Stimulated activated effector memory CD8-positive, alpha-beta T cell treated with anti-CD3 and anti-CD28 coated beads, Interleukin-12 subunit alpha, Interleukin-12 subunit beta, amount 100 ng/mL, for 72 hours (primary cell): ENCODE data around the gene ANGPTL1.

ENCODE experiments used
- ATAC-seq: fragments of 150-1000 bp; cut with Tn5 transposase; 2 replicates; pipeline ENCODE4 v1.10.0; 2021
- DNase-seq, 2 donors: peaks; one replicate each; pipeline ENCODE4 v3.0.0; 2021 to 2022; ENCODE audit warnings: low spot score in 2 of 2
- H3K27ac Mint-ChIP-seq: one replicate; pipeline ENCODE4 v1.8.0; 2022; ENCODE audit warnings: mild to moderate bottlenecking, mixed read lengths
- H3K36me3 Mint-ChIP-seq: one replicate; pipeline ENCODE4 v1.8.0; 2022; ENCODE audit warnings: mild to moderate bottlenecking, mixed read lengths
- H3K4me1 Mint-ChIP-seq: one replicate; pipeline ENCODE4 v1.8.0; 2022; ENCODE audit warnings: mixed read lengths
- H3K4me3 Mint-ChIP-seq: one replicate; pipeline ENCODE4 v1.8.0; 2022; ENCODE audit warnings: mild to moderate bottlenecking, mixed read lengths
- H3K9me3 Mint-ChIP-seq: one replicate; pipeline ENCODE4 v1.8.0; 2022; ENCODE audit warnings: mixed read lengths

The ANGPTL1 gene, protein sequence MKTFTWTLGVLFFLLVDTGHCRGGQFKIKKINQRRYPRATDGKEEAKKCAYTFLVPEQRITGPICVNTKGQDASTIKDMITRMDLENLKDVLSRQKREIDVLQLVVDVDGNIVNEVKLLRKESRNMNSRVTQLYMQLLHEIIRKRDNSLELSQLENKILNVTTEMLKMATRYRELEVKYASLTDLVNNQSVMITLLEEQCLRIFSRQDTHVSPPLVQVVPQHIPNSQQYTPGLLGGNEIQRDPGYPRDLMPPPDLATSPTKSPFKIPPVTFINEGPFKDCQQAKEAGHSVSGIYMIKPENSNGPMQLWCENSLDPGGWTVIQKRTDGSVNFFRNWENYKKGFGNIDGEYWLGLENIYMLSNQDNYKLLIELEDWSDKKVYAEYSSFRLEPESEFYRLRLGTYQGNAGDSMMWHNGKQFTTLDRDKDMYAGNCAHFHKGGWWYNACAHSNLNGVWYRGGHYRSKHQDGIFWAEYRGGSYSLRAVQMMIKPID

GRCh38 chr1:178870944-178871343 is at the start of gene ANGPTL1:
ANGPTL1 (minus strand) TSS chr1:178871077; CDS start chr1:178865776, 5,301 bp downstream.
- Mint-ChIP-seq H3K27ac (no peak within 1 kb of the TSS), H3K9me3 (no peaks in the 10 kb centered on the region), H3K36me3 (no peaks in the 10 kb centered on the region), H3K4me3 (no peak within 1 kb of the TSS), H3K4me1 (peaks cover 5% of the 10 kb centered on the region)
- ATAC-seq (no peak), DNase-seq (no peak)

GRCh38 chr1:178919581-178919980 is 48.7 kb upstream of the ANGPTL1 start:
- ATAC-seq, result no peak
- no peak overlapping the region for H3K27ac Mint-ChIP-seq
- H3K4me3 Mint-ChIP-seq, result no peak overlapping the region
- no peaks in the 10 kb centered on the region for H3K36me3 Mint-ChIP-seq
- H3K4me1 Mint-ChIP-seq, result no peaks in the 10 kb centered on the region
- DNase-seq, result no peak
- H3K9me3 Mint-ChIP-seq, result no peaks in the 10 kb centered on the region

DNA sequence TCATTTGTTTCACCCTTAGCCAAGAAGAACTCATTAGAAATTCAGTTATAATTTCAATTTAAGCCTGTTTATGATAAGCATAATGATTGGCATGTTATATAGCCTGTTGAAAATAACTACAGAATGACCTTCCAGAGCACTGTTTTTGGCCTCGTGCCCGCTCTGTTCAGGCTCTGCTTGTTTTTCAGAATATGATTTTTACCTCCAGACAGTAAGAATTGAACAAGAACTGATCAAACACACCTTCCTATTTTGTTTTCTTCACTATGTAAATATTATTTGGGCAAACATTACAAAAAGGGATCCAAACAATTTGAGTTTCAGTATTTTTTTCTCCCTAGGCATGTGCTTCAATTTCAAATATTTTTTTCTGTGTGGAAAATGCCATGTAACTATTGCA is 48.1 kb upstream of the ANGPTL1 start:
- Mint-ChIP-seq H3K4me1 (no peaks in the 10 kb centered on the region), H3K9me3 (no peaks in the 10 kb centered on the region), H3K27ac (no peak overlapping the region), H3K36me3 (no peaks in the 10 kb centered on the region), H3K4me3 (no peak overlapping the region)
- ATAC-seq (no peak), DNase-seq (no peak)

DNA sequence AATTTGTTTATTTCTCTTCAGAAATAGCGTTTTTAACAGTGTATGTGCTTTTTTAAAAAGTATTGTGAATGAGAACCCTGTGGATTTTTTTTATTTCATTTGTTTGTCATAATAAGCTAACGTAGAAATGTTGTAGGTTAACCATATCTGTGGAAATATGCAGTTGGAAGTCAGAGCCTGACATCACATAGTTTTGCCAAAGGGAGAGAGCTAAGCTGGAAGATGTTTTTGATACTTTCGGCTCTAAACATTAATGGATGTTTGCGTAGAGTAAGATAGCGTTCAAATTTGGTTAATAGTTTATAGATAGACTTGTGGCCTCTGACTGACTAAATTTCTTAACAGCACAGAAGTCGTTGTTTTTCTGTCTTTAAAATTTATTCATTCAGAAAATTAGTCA is 47.4 kb upstream of the ANGPTL1 start:
- DNase-seq (no peak), ATAC-seq (no peak)
- Mint-ChIP-seq H3K36me3 (no peaks in the 10 kb centered on the region), H3K9me3 (no peaks in the 10 kb centered on the region), H3K4me3 (no peak overlapping the region), H3K4me1 (no peaks in the 10 kb centered on the region), H3K27ac (no peak overlapping the region)

DNA sequence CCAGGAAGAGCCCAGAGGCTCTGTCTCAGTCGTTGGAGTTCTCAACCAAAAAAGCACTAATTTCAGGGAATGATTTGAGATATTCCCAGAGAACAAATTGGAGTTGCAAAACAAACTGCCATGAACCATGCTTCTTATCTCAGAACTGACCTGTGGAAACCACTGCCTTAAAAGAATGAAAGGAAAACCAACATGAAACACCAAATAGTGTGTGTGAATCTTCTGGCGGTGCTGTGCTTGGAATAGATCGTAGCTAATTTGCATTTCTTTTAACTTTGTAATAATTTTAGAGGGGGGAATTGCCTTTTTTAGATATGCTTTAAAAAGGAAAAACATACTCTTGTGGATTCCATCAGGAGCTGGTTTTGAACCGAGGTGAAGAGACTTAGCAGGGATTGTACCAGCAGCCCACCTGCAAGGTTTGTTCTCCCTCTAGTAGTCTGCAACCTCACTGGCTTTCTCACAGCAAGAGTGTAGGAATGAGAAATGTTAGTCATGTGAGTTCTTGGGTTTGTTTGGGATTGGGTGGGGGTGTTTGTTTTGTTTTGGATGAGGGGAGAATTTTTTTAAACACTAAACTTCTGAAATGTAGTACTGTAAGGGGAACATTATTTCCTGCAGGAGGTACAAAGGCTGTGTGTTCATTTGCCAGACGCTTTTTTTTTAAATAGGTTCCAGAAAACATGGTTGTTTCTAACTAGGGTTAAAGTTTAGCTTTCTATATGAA is 45.7 kb upstream of the ANGPTL1 start:
- no peaks in the 10 kb centered on the region for H3K36me3 Mint-ChIP-seq
- H3K4me3 Mint-ChIP-seq, result no peak overlapping the region
- no peak for DNase-seq
- ATAC-seq, result no peak
- no peaks in the 10 kb centered on the region for H3K9me3 Mint-ChIP-seq
- no peak overlapping the region for H3K27ac Mint-ChIP-seq
- H3K4me1 Mint-ChIP-seq, result no peaks in the 10 kb centered on the region

GRCh38 chr1:178912597-178912996 is 41.7 kb upstream of the ANGPTL1 start:
- DNase-seq, result no peak
- Mint-ChIP-seq H3K9me3 (no peaks in the 10 kb centered on the region), H3K4me1 (no peaks in the 10 kb centered on the region), H3K27ac (no peak overlapping the region), H3K36me3 (no peaks in the 10 kb centered on the region), H3K4me3 (no peak overlapping the region)
- no peak for ATAC-seq

DNA sequence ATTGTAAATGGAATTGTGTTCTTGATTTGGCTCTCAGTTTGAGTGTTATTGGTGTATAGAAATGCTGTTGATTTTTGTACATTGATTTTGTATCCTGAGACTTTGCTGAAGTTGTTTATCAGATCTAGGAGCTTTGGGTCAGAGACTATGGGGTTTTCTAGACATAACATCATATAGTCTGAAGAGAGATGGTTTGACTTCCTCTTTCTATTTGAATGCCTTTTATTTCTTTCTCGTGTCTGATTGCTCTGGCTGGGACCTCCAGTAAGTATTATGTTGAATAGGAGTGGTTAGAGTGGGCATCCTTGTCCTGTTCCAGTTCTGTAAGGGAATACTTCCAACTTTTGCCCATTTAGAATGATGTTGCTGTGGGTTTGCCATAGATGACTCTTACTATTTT is 39.1 kb upstream of the ANGPTL1 start:
- ATAC-seq (no peak), DNase-seq (no peak)
- H3K27ac Mint-ChIP-seq, result no peak overlapping the region
- H3K36me3 Mint-ChIP-seq, result no peaks in the 10 kb centered on the region
- H3K9me3 Mint-ChIP-seq, result no peaks in the 10 kb centered on the region
- no peak overlapping the region for H3K4me3 Mint-ChIP-seq
- no peaks in the 10 kb centered on the region for H3K4me1 Mint-ChIP-seq

DNA sequence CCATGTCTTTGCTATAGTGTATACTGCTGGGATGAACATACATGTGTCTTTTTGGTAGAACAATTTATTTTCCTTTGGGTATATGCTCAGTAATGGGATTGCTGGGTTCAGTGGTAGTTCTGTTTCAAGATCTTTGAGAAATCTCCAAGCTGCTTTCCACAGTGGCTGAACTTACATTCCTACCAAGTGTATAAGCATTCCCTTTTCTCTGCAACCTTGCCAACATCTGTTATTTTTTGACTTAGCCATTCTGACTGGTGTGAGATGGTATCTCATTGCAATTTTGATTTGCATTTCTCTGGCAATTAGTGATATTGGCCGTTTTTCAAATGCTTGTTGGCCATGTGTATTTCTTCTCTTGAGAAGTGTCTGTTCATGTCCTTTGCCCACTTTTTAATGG is 37.5 kb upstream of the ANGPTL1 start:
- no peaks in the 10 kb centered on the region for H3K36me3 Mint-ChIP-seq
- DNase-seq (no peak), ATAC-seq (no peak)
- H3K27ac Mint-ChIP-seq, result no peak overlapping the region
- H3K9me3 Mint-ChIP-seq, result no peaks in the 10 kb centered on the region
- no peaks in the 10 kb centered on the region for H3K4me1 Mint-ChIP-seq
- no peak overlapping the region for H3K4me3 Mint-ChIP-seq

DNA sequence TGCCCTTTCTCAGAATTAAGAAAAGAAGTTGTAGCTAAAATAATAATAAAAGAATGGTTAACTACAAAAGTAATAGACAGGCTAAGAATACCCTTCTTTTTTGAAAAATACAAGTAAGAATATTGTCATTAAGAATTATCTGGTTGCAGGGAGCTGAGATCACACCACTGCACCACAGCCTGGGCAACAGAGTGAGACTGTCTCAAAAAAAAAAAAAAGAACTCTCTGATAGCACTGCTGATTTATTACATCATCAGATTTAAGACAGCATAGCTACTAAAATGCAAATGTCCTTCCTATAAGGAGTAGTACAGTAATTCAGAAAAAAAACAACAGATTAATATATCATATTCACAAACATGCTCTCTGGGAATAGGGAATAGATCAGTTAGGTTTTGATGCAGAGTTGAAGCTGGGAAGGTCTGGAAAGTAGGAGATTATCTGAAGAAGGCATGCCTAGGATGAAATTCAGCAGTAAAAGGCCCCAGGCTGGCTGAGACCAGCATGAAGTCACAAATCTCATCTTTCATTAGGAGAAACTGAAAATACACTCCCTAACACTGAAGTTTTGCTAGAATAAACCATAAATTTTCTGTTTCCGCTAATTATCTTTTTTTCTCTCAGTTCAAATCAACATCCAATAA is 30.7 kb upstream of the ANGPTL1 start:
- ATAC-seq, result no peak
- Mint-ChIP-seq H3K9me3 (no peaks in the 10 kb centered on the region), H3K36me3 (no peaks in the 10 kb centered on the region), H3K4me3 (no peak overlapping the region), H3K27ac (no peak overlapping the region), H3K4me1 (no peaks in the 10 kb centered on the region)
- DNase-seq, result no peak

DNA sequence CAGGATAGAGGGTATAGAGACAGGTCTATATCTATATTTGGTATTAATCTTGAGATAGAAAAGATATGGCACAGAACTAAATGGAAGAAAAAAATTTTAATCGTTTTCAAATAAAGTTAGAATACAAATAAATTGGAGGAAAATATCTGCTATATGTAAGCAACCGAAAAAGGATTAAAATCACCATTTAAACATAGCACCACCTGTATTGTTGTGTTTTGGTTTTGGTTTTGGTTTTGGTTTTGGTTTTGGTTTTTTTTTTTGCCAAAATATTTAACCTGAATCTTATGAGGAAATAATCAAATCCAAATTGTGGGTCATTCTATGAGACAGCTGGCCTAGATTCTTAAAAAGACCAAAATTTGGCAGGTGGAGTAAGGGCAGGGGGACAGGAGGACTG is 28.5 kb upstream of the ANGPTL1 start:
- no peak overlapping the region for H3K4me3 Mint-ChIP-seq
- no peak for ATAC-seq
- H3K9me3 Mint-ChIP-seq, result peaks cover 3% of the 10 kb centered on the region

DNA sequence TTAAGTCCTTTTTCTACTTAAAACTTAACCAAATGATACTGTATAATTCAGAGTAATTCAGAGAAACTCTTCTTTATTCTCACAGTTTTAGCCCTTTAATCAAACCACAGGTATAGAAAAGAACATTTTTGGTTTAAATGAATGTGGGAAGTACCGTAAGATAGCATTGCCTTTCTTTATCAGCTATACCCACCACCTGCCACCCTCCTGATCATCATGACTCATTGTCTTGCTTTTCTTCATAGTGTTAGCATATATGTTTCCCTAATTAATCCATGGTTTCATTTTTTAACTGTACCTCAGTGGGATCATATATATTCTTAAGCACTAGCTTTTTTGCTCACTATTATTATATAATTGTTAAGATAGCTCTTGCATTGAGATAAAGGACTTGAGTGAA is 27.5 kb upstream of the ANGPTL1 start:
- no peak for DNase-seq

More for the DNA sequence above, 28.5 kb upstream of the ANGPTL1 start:
- Mint-ChIP-seq H3K4me1 (no peaks in the 10 kb centered on the region), H3K36me3 (no peaks in the 10 kb centered on the region), H3K27ac (no peak overlapping the region)
- DNase-seq, result no peak

DNA sequence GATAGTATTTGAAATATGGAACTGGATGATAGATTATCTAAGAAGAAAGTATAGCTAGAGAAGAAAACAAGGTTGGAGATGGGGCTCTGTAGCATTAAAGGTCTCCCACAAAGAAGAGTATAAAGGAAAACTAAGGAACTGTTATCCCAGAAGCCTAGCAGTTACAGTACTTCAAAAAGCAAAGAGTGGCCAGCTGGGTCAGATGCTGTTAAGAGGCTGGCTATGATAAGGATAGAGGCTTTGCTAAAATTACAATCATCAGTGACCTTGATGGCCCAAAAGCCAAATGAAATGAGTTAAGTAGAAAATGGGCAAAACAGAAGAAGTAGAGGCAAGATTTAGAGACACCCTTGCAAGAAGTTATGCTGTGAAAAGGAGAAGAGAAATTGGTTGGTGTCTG is 25.1 kb upstream of the ANGPTL1 start:
- H3K36me3 Mint-ChIP-seq, result no peaks in the 10 kb centered on the region
- ATAC-seq (no peak), DNase-seq (no peak)
- H3K27ac Mint-ChIP-seq, result no peak overlapping the region
- H3K4me1 Mint-ChIP-seq, result no peaks in the 10 kb centered on the region
- H3K9me3 Mint-ChIP-seq, result peaks cover 3% of the 10 kb centered on the region
- no peak overlapping the region for H3K4me3 Mint-ChIP-seq

More for the DNA sequence above, 27.5 kb upstream of the ANGPTL1 start:
- no peak overlapping the region for H3K4me3 Mint-ChIP-seq
- H3K36me3 Mint-ChIP-seq, result no peaks in the 10 kb centered on the region
- H3K9me3 Mint-ChIP-seq, result peaks cover 3% of the 10 kb centered on the region
- no peaks in the 10 kb centered on the region for H3K4me1 Mint-ChIP-seq
- ATAC-seq, result no peak
- H3K27ac Mint-ChIP-seq, result no peak overlapping the region

DNA sequence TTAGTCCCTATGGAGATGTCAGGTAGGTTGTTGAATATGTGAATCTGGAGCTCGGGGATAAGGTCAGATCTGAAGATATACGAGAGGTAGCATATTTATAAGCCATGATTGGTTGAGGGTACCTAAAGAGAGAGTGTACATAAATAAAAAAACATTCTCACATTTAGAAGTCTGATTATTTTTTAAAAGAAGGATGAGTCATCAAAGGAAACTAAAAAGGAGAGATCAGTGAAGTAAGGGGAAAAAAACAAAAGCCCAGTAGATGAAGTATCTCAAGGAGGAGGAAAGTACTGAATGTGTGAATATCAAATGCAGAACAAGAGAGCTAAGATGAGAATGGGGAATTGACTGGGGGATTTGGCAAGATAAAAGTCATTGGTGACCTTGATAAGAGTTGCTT is 15.7 kb upstream of the ANGPTL1 start:
- Mint-ChIP-seq H3K9me3 (no peaks in the 10 kb centered on the region), H3K4me3 (no peak overlapping the region), H3K36me3 (no peaks in the 10 kb centered on the region), H3K4me1 (no peaks in the 10 kb centered on the region), H3K27ac (no peak overlapping the region)
- DNase-seq (no peak), ATAC-seq (no peak)

GRCh38 chr1:178885869-178886268 is 15.0 kb upstream of the ANGPTL1 start:
- H3K27ac Mint-ChIP-seq, result no peak overlapping the region
- H3K4me1 Mint-ChIP-seq, result no peaks in the 10 kb centered on the region
- no peaks in the 10 kb centered on the region for H3K9me3 Mint-ChIP-seq
- H3K4me3 Mint-ChIP-seq, result no peak overlapping the region
- no peaks in the 10 kb centered on the region for H3K36me3 Mint-ChIP-seq
- ATAC-seq, result no peak
- DNase-seq, result no peak

DNA sequence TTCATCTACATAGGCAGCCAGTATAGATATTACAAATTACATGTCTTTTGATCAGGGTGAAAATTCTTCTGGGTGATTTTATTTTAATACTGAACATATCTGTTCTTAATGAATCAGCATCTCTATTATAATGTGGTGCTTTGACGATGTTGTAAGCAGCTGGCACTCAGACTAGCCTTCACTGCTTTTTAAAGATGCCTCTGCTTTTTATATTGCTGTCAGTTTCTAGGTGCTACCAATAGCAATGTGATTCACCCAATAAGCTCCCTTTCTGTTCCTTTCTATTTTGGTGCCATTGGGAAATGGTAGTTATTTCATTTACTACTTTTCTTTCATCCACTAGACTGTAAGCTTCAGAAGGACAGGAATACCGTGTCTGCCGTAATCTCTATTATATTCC is 11.1 kb upstream of the ANGPTL1 start:
- no peak overlapping the region for H3K4me3 Mint-ChIP-seq
- ATAC-seq (no peak), DNase-seq (no peak)
- no peaks in the 10 kb centered on the region for H3K4me1 Mint-ChIP-seq
- H3K36me3 Mint-ChIP-seq, result no peaks in the 10 kb centered on the region
- no peak overlapping the region for H3K27ac Mint-ChIP-seq
- H3K9me3 Mint-ChIP-seq, result no peaks in the 10 kb centered on the region
